Skeletal muscle cell (primary cell): ENCODE results near the gene SUMO2.
"Not testable (repeated sequence)": the region's sequence is repeated elsewhere in the genome, so short reads cannot be mapped to it uniquely, and the experiment has no call there.

Experiments used
- DNase-seq: peaks from one replicate; pipeline ENCODE4 v3.0.0-alpha.2; 2010; ENCODE audit warnings: low read depth
- H3K4me3 ChIP-seq: 2 replicates; pipeline ENCODE4 v1.5.1; 2011; ENCODE audit warnings: low read depth, mild to moderate bottlenecking, control low read depth, low read length, moderate library complexity

The SUMO2 gene

GRCh38 chr17:75183999-75184884, 1.5 kb upstream of the SUMO2 start:
- no peak overlapping the region for H3K4me3 ChIP-seq
- DNase-seq, result no peak

GRCh38 chr17:75182319-75182568, 515 bp downstream of the SUMO2 start:
- H3K4me3 ChIP-seq, result peak overlapping the region; percentile 97
- no peak for DNase-seq

- DNase-seq, result no peak
- peak overlapping the region; percentile 97 for H3K4me3 ChIP-seq
Measured at GRCh38 chr17:75181608-75182318, 996 bp downstream of the SUMO2 start.

GRCh38 chr17:75181110-75181509, 1.6 kb downstream of the SUMO2 start:
- DNase-seq, result no peak
- H3K4me3 ChIP-seq, result peak overlapping the region; percentile 97

GRCh38 chr17:75178453-75178852, 4.3 kb downstream of the SUMO2 start:
- no peak overlapping the region for H3K4me3 ChIP-seq
- DNase-seq, result no peak

- no peak for DNase-seq
- H3K4me3 ChIP-seq, result no peak overlapping the region
Measured at GRCh38 chr17:75176625-75177024, 6.1 kb downstream of the SUMO2 start.

DNA sequence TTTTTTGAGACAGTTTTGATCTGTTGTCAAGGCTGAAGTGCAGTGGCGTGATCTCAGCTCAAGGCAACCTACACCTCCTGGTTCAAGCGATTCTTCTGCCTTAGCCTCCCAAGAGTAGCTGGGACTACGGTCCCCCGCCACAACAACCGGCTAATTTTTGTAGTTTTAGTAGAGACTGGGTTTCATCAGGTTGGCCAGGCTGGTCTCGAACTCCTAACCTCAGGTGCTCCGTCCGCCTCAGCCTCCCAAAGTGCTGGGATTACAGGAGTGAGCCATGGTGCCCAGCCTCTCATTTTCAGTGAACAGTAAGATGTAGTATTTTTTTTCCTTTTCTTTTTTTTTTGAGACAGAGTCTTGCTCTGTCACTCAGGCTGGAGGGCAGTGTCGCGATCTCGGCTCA, 7.8 kb downstream of the SUMO2 start:
- no peak overlapping the region for H3K4me3 ChIP-seq
- no peak for DNase-seq

- no peak overlapping the region for H3K4me3 ChIP-seq
Measured at GRCh38 chr17:75173526-75173925, 9.2 kb downstream of the SUMO2 start.

DNA sequence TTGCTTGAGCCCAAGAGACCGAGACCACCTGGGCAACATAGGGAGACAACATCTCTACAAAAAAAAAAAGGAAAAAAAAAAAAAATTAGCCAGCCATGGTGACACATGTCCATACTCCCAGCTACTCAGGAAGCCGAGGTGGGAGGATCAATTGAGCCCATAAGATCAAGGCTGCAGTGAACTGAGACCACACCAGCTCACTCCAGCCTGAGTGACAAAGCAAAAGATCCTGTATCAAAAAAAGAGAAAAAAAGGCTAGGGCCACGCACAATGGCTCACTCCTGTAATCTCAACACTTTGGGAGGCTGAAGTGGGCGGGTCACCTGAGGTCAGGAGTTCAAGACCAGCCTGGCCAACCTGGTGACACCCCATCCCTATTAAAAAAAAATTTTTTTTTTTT, 13.8 kb downstream of the SUMO2 start:
- DNase-seq, result no peak
- H3K4me3 ChIP-seq, result no peak overlapping the region

More at GRCh38 chr17:75173526-75173925, 9.2 kb downstream of the SUMO2 start:
- DNase-seq, result no peak

DNA sequence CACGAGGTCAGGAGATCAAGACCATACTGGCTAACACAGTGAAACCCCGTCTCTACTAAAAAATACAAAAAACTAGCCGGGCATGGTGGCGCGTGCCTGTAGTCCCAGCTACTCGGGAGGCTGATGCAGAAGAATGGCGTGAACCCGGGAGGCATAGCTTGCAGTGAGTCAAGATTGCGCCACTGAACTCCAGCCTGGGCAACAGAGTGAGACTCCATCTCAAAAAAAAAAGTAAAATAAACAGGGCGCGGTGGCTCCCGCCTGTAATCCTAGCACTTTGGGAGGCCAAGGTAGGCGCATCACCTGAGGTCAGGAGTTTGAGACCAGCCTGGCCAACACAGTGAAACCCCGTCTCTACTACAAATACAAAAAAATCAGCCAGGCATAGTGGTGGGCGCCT, 18.2 kb downstream of the SUMO2 start:
- not testable (repeated sequence) for H3K4me3 ChIP-seq, DNase-seq

- no peak overlapping the region for H3K4me3 ChIP-seq
- no peak for DNase-seq
Measured at GRCh38 chr17:75163074-75163473, 19.7 kb downstream of the SUMO2 start.

DNA sequence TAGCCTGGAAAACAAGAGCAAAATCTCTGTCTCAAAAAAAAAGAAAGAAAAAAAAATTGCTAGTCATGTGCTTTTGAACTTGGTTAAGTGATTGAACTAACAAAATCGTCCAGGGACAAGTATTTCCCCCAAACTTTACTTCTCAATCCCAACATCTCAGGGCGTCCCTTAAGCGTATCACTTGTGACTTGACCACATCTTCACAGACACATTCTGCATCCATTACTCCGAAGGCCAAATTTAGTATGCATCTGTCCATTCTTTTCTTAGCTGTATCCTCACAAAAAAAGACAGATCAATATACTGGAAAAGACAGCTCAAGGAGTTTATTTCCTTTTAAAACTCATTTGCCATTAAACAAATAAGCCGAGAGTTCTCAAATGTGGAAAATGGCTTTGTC, 22.5 kb downstream of the SUMO2 start:
- DNase-seq, result no peak

DNA sequence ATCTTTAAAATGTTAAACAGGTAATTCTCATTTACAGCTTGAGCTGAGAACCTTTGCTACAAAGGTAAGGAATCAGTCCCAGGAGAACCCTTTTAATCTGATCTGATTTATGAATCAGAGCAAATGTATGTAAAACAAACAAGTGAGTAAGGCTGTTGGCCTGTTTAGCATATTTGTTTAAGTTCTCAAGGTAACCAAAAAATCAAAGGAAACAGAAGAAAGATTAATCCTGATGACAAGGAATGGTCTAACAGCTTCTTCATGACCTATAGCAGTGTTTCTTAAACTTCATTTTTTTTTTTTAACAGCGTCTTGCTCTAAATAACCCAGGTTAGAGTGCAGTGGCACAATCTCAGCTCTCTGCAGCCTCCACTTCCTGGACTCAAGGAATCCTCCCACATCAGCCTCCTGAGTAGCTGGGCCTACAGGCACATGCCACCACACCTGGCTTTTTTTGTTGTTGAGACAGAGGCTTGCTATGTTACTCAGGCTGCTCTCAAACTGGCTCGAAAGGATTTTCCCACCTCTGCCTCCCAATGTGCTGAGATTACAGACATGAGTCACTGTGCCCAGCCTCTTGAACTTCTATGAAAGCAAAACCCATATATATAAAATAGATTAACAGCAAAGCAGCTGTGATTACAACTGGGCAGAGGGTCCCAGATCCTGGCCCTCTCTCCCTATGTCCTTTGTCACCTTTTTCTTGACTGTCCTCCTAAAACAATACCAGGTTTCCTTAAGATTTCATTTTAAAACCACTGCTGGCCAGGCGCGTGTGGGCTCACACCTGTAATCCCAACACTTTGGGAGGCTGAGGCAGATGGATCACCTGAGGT, 23.3 kb downstream of the SUMO2 start:
- H3K4me3 ChIP-seq, result no peak overlapping the region
- DNase-seq, result no peak

More for the DNA sequence above, 22.5 kb downstream of the SUMO2 start:
- no peak overlapping the region for H3K4me3 ChIP-seq

DNA sequence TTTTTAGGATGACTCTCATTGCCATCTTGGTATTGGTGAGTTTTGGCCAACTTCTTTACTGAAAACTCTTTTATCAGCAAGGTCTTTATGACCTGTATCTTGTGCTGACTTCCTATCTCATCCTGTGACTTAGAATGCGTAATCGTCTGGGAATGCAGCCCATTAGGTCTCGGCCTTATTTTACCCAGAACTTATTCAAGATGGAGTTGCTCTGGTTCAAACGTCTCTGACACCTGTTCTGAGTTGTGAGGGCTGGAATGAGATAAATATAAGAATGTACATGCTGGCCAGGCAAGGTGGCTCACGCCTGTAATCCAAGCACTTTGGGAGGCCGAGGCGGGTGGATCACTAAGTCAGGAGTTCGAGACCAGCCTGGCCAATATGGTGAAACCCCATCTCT, 24.3 kb downstream of the SUMO2 start:
- not testable (repeated sequence) for H3K4me3 ChIP-seq, DNase-seq

DNA sequence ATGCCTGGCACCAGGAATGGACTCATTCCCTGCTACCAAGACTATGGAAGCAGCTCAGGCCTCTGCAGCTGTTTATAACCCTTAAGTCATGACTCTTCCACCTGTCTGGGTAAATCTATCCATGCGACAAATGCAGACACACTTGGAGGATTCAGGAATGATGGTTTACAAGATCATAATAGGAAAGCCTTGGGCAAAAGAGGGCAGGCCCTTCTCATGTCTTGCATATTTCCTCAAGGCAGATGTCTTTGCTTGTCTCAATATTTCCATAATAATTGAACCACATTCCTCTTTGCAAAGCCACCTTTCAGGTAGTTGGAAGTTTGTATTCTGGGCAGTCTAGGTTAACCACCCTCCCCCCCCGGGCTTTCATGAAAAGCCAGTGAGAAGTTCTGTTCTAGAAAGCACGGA, 27.6 kb downstream of the SUMO2 start:
- H3K4me3 ChIP-seq, result no peak overlapping the region
- DNase-seq, result peak; percentile 30

DNA sequence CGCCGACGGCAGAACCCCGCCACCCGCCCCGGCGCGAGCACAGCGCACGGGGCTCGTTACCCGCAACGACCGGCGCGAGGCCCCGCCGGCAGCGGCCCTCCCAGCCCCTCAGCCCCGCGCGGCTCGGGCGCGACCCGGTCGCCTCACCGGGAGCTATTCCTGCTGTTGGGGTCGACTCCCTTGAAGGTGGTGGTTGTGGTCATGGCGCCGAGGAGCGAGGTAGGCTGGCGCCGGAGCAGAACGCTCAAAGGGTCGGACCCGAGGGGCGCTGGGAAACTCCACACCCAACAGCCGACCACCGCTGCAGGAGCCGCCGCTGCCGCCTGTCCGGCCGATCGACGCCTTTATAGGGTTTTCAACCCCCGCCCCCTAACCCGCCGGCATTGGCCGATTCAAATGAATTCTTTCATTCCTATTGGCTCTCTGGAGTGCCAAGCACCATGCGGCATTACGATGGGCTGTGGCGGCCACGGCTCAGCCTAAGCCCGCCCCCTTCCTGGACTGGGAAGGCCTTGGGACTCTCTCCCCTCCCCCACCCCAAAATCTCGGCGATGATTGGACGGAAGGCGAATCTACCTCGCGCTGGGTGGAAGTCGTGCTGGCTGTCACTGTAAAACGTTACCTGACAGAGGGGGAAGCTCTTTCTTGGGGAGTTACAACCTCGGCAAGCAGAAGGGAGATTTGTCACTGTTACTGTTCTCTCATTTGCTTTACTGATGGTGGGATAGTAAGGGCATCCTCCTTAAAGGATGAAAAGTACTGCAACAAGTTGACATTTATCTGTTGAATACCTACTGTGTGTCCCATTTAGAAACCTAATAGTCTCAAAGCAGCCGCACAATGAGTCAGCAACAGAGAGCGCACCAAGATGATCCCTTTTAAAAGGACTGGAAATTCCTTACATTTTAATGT, 28.3 kb downstream of the SUMO2 start, which contains the start of gene JPT1:
Gene JPT1 (minus strand): TSS at position 318 of the 912 bp plus-strand sequence. CDS start 115 bp downstream, at position 203.
- DNase-seq, result peak; percentile 95
- H3K4me3 ChIP-seq, result peak within 1 kb of the TSS; percentile 98

DNA sequence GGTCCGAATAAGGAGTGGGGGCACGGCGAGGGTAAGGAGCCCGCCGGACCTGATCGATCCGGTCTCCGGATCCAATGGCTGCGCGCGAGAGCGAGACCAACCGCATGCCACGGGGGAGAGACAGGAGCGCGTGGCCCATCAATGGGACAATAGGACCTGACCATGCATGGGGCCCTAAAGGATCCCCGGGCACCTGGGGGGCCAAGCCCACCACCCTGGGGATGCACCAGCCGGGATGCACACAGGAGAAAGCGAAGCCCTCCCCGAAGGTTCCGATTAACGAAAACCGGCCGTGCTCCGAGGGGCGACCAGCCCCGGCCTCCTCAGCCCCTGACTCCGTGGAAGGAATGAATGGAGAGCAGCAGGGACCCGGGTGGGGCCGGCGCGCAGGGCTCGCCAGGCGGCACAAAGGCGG, 29.0 kb downstream of the SUMO2 start:
- no peak for DNase-seq
- H3K4me3 ChIP-seq, result peak overlapping the region; percentile 98

DNA sequence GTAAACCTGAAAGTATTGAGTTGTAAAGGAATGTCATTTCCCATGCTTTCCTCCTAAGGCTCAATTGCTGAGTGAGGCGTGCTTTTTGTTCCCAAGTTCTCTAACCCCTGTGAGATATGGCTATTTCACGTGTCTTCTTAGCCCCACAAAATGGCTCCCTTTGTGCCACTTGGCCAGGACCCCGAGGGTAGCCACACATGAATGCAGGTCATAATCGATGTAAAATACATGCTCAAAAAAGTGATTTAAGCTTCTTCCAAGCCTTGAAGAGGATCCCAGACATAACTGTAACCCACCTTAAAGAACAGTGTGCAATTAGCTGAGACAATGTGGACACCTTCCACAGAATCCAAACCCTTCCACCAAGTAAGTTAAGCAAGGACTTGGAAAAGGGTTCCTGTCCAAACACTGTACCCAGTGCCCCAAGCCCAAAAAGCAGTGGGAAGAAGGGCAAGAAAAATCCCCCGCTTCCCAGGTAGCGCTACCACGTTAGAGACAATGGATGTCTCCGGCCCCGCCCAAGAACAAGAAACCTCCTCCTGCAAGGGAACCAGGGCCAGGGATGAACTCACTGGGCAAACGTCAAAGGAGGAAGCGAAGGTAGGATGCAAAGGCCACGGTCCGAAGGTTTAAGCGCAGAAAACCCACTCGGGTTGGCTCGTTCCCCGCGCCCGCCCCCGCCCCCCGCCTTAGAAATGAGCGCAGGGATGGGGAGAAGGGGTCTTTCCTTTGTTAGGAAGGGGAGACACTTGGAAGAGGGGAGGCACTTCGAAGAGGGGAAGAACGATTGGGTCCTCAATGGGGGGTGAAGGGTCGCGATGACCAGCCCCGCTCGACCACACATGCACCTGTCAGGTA, 29.6 kb downstream of the SUMO2 start:
- peak overlapping the region; percentile 98 for H3K4me3 ChIP-seq
- DNase-seq, result no peak
